GM19099 (cell line): Measurements from ENCODE around the gene ZSWIM5.

Source experiments
- POLR2A ChIP-seq: IDR thresholded peaks from 3 replicates; pipeline ENCODE4 v1.6.1; 2011; ENCODE audit warnings: low read depth; ENCODE audit not compliant: insufficient read length; ENCODE audit errors: extremely low read depth

Gene ZSWIM5

DNA sequence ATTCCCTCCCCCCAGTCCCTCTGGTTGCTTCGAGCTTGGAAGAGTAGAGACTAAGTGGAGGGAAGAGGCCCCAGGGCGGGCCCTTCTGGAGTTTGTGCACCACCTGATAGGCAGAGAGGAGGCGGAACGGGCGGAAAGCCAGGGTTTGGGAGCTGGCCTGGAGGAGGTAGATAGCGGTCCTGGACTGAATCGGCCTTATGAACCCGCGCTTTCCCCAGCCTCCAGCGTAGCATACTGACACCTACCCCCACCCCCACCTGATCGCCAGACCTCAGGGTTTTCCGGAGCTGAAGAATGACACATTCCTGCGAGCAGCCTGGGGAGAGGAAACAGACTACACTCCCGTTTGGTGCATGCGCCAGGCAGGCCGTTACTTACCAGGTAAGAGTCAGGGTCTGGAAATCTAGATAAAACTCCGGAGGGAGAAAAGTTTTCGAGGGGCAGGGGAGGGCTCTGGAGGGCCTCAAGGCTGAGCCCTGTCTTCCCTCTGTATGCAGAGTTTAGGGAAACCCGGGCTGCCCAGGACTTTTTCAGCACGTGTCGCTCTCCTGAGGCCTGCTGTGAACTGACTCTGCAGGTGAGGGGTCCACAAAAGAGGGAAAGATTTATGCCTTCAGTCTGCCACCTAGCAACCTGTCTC lies 193.6 kb downstream of the ZSWIM5 start:
- no peak for TF ChIP-seq POLR2A

DNA sequence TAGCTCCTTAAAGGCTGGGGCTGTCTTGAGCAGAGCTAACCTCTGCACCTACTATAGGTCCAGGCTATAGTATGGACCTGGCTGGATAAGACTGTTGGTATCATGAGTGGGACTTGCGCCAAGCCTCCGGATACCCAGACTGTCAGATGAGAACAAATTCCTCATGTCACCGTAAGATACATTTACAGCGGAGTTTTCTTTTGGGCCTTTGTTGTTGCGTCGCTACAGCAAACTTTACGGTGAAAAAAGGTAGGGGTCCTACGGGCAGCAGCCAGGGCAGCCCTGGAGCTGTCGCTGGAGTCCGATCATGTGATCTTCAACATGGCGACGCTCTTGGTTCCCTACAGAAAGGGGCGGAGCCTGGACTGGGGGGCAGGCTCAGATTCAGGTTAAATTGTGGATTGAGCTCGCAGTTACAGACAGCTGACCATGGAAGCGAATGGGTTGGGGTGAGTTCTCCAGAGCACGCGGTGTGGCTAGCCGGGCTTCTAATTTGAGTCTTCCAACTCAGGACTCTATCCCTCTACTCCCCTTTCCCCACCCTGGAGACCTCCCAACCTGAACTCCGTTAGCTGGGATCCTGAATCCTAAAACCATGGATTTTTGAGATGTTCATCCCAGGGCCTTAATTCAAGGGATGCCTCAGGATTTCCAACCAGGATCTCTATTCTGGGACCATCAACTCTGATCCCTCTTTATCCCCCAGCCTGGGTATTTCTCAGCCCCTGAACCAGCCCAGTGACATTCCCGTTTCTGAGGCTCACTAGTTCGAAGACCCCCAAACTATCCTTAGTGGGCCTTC lies 194.4 kb downstream of the ZSWIM5 start, which contains the start of gene UROD:
Gene UROD, plus strand, starts transcription at position 418 of the 802 bp plus-strand sequence. Its CDS starts 12 bp downstream, at position 430.
- peak; percentile 83 for TF ChIP-seq POLR2A

DNA sequence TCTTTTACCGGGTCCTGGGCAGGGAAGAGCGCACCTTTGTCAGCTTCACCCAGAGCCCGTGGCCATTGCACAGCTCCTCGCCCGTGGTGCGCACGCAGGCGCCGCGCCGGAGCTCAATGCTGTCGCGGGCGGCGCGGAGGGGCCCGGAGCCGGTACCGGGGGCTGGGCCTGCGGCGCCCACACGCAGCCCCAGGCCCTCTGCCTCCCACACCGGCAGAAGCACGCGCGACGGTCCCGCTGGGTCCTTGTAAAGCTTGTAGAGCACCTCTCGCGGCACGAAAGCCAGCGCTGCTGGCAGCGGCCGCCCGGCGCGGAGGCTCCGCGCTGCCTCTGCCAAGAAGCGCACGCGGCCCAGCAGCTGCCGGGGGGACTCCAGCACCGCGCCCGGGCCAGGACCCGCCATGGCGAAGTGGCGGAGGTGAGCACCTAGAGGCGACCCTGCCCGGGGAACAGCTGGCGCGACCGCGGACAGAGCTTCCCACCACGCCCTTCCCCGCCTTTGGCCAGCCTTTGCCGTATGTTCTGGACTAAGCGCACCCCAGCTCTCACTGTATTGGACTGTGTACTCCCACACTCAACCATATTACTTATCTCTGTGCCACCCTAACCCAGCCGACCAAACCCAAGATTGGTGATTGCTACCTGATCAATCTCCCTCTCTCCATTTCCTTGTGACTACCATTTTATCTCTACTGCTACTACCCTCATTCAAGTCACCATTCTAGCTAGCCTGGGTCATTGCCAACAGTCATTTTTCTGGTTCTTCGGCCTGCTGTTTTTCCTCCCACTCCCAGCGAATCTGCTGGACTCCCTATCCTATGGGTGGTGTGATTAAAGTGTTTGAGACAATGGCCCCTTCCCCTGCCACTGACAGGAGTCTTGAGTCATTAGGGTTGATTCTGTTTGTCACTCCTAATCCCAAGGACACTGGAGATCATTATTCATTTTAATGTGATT lies 195.3 kb downstream of the ZSWIM5 start, which contains the start of gene HECTD3:
Gene HECTD3, minus strand, starts transcription at position 470 of the 957 bp plus-strand sequence. Its CDS starts 67 bp downstream, at position 403.
- TF ChIP-seq POLR2A, result peak; percentile 71

DNA sequence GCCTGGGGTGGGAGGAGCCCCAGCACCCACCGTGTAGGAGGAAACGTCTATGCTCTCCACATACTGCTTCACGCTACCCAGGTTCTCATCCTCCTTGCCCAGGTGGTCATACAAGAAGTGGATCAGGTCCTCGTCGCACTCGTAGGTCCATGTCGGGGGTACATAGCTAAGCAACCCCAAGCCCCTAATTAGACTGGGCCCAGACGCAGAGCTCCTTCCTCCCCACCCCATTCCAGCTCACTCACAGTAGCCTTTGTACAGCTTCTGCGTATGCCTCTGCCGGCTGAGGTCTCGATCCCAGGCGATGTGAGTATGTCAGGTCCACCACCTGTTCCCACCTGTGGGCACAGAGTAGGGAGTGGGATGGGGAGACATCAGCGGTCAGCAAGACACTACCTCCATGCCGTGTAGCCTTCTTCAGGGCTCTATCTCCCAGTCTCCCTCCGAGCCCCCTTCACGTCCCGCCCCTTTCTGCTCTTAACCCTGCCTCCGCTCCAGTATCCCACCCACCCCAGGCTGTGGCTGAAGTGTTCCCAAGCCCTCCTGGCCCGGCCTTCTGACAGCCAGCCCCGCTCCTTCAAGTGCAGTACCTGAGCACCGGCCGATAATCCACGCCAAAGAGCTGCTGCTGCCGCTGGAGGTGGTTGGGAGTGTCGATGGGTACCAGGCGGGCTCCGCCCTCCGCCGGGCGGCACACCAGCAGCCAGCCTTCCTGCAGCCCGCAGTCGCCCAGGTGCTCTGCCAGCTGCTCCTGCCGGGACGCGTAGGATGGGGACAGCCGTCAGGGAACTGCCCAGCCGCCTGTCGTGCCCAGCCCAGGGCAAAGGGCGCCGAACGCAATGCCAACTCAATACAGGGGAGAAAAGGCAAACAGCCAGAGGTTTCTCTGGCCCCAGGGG lies 196.2 kb downstream of the ZSWIM5 start:
- TF ChIP-seq POLR2A, result no peak

DNA sequence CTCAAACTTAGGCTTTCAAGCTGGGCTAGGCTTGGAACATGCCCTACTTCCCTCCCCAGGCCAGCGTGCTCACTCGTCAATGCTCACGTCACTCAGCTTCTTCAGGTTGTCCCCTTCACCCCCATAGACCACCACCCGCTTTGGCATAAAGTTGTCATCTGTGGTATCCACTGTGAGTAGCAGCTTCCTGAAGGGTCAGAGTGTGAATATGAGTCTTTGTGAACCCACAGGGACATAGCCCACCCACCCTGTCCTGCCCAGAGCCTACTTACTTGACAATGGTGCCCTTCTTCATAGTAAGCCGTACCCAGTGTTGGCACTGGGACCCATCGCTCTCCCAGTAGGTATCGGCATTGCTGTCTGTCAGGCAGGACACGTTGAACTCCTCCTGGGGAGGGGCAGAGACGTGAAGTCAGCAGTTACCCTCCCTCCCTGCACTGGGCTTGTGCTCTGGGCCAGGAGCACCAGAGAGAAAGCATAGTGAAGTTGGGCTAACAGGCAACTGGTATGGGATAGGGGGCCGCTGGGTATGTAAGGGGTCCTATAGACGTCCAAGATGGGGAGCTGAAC lies 197.0 kb downstream of the ZSWIM5 start:
- no peak for TF ChIP-seq POLR2A

DNA sequence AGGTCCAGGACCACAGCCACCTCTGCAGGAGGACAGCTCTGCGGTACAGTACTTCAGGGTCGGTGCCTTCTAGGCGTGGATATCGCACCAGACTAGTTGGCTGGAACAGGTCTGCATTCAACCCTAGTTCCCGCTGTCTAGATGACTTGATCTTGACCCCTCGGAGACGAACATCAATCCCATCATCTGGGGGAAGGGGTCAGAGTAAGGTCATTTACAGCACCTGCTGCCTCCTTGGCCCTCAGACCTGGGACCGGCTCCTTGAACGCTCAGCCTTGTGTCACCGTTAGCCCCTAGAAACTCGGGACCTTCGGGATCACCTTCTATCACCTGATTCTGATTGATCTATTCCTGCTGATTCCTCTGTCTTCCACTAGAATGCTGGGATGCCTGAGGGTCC lies 197.9 kb downstream of the ZSWIM5 start:
- TF ChIP-seq POLR2A, result no peak

DNA sequence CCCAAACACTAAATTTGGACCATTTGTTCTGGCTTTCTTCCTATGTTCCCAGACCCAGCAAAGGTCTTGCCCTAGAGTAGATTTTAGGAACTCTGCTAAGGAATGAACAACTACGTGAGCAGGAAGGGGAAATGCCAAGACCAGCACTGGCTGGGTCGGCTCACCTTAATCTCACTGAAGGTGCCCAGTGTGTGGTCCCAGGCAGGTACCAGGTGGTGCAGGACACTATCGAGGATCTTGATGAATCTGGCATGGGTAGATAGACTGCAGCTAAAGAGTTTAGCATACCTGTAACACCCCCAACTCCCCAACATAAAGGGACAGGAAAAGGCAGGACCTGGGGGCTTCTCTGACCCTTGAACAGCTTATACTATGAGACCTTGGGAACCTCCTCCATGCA lies 198.3 kb downstream of the ZSWIM5 start:
- no peak for TF ChIP-seq POLR2A

DNA sequence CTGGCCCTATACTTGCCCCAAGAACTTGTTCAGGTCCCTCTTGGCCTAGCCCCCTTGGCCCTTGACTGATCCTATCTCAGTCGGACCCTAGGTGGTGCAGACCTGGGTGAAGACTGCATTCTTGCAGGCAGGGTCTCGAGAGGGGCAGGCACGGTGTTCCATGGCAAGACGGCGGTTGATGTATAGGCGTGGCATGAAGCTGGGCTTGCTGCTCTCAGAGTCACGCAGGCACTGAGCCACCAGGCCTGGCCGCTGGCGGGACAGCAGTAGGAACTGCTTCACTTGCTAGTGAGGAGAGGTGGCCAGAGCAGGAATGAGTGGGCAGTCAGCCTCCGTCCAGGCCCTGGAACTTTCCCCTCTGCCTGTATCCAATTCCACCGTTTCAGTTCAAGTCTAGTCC lies 199.1 kb downstream of the ZSWIM5 start:
- TF ChIP-seq POLR2A, result no peak

DNA sequence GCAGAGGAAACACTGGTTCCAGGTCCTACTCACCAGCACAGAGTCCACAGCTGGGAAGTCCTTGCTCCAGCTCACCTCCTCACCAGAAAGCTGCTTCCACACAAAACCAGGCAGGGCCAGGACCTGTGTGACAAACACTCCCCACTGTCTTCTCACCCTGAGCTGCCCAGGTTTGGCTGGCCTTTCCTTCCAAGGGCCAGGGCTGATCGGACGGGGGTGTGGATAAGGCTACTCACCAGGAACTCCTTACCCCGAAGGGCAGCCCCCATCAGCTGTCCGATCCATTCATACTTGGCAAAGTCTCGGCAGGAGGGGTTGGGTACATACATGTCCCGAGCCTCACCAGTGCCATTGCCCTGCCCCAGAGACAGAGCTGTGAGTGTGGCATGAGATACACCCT lies 200.6 kb downstream of the ZSWIM5 start:
- no peak for TF ChIP-seq POLR2A

DNA sequence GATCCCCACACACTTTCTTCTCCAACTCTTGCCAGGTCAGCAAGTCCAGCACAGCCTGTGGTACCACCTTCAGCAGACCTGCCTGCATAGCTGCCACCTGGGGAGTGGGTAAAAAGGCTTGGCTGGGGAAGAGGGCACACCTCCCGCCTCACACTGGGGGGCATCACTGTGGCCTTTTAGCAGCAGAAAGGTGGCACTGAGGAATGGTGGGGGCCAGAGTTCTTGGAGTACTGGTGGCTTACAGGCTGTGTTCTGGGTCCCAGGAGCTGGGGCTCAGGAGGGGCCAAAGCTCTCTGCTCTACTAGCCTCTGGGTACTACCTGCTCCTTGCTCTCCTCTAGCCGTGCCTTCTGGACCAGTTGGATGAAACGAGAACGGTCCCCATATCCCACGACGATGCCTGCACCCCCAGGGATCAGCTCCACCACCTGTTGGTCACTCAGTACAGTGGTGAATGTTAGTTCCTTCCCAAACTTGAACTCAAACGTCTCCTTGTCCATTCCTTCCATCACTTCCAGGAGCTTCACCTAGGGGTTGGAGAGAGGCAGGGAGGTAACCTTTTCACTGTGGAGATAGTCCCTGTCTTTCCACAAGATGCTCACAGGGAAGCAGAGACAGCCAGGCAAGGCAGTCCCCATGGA lies 202.0 kb downstream of the ZSWIM5 start:
- TF ChIP-seq POLR2A, result no peak

DNA sequence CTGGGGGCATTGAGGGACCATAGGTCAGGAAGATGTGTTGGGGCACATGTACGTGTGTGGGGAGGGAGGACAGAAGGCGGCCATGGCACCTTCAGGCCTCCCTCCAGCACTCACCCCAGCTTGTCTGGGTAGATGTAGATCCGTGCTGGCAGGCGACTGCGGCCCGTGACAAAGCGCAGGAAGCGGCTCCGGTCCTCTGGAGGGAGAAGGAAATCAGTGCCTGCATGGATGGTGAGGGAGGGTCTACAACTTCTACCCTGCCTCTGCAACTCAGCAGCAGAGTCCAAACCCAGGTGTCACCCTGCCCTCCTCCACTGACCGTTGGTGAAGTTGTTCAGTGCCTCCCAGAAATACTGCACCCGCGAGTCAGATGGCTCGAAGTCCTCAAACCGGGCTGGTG lies 202.7 kb downstream of the ZSWIM5 start:
- no peak for TF ChIP-seq POLR2A

DNA sequence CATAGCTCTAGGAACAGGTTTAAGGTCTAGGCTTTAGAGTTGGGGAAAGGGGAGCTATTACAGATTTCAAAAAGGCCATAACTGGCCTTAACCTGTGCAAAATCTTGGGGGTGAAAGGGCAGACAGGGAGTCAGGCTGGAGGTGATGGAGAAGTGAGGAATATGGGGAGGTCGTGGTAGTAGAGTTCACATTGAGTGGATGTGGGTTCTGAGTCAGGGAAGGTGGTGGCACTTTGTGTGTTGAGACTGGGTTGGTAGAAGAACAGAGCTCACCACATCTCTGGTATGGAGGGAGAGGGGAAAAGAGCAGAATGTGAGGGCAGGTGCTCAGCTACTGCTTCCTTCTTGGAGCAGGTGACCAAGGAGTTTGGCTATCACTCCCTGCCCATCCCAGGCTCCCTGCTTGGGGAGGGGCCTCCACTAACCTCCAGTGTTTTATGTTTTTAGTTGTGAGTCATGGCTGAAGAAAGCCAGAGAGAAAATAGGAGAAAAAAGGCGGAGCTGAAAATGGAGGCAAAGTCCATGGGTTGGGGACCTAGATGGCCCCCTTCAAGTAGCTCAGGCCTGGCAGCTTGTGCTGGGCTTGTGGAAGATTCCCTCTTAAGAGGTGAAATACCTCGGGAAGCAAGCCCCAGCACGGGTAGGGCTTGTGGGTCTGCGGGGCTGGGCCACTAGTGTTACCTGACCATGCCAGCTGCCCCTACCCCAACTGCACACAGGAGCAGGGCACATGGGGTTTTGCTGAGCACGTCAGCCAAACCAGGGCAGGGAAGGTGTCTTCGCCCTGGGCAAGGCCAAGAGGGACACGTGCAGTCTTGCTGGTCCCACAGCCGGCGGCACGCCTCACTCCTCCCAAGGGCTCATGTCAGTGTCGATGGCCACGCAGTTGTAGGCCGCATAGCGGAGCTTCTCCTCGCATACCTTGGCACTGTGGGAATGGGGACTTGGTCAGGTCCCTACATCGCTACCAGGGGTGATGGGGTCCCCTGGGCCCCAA lies 203.5 kb downstream of the ZSWIM5 start:
- no peak for TF ChIP-seq POLR2A
